GM23248 (cell line): ENCODE results near the gene PRKCQ. TPM values are rescaled to one million over a fixed set of nuclear protein-coding genes. Genes with fewer than 3 reads are reported as not detected.

Experiments
- DNase-seq: peaks from one replicate; pipeline ENCODE4 v3.0.0-alpha.2; 2015
- H2AFZ ChIP-seq: fragments of 200-600 bp; sonication (generic); 2 replicates; pipeline ENCODE4 v1.6.1; 2016; ENCODE audit warnings: antibody characterized with exemption
- H3F3A ChIP-seq: fragments of 200-600 bp; sonication (generic); 2 replicates; pipeline ENCODE4 v1.6.1; 2016; ENCODE audit warnings: mild to moderate bottlenecking, antibody characterized with exemption, mixed run types; ENCODE audit not compliant: insufficient read depth
- H3K27ac ChIP-seq: fragments of 200-600 bp; sonication (generic); 2 replicates; pipeline ENCODE4 v1.5.1; 2016; ENCODE audit warnings: mild to moderate bottlenecking
- H3K27me3 ChIP-seq: fragments of 200-600 bp; sonication (generic); replicated peaks from 2 replicates; pipeline ENCODE4 v1.6.1; 2016; ENCODE audit warnings: mild to moderate bottlenecking; ENCODE audit not compliant: insufficient read depth
- H3K36me3 ChIP-seq: fragments of 200-600 bp; sonication (generic); 2 replicates; pipeline ENCODE4 v1.6.1; 2016; ENCODE audit warnings: low read depth, mild to moderate bottlenecking
- H3K4me1 ChIP-seq: fragments of 200-600 bp; sonication (generic); 2 replicates; pipeline ENCODE4 v1.6.1; 2016; ENCODE audit warnings: mild to moderate bottlenecking; ENCODE audit not compliant: insufficient read depth
- H3K4me2 ChIP-seq: fragments of 200-600 bp; sonication (generic); one replicate; pipeline ENCODE4 v1.6.1; 2016; ENCODE audit warnings: mild to moderate bottlenecking; ENCODE audit not compliant: unreplicated experiment
- H3K4me3 ChIP-seq: fragments of 200-600 bp; sonication (generic); 2 replicates; pipeline ENCODE4 v1.5.1; 2016; ENCODE audit warnings: mild to moderate bottlenecking
- H3K79me2 ChIP-seq: fragments of 200-600 bp; sonication (generic); 2 replicates; pipeline ENCODE4 v1.6.1; 2016; ENCODE audit warnings: mild to moderate bottlenecking; ENCODE audit not compliant: insufficient read depth
- H3K9ac ChIP-seq: fragments of 200-600 bp; sonication (generic); 2 replicates; pipeline ENCODE4 v1.6.1; 2016; ENCODE audit warnings: mild to moderate bottlenecking
- H3K9me2 ChIP-seq: fragments of 200-600 bp; sonication (generic); 2 replicates; pipeline ENCODE4 v1.6.1; 2016; ENCODE audit warnings: mixed run types, mild to moderate bottlenecking, moderate library complexity; ENCODE audit not compliant: insufficient read depth
- H3K9me3 ChIP-seq: fragments of 200-600 bp; sonication (generic); one replicate; pipeline ENCODE4 v1.6.1; 2017; ENCODE audit warnings: low read depth
- H4K20me1 ChIP-seq: fragments of 200-600 bp; sonication (generic); 2 replicates; pipeline ENCODE4 v1.6.0; 2016; ENCODE audit not compliant: insufficient read depth
- EZH2 ChIP-seq: fragments of 200-600 bp; sonication (generic); IDR thresholded peaks from 2 replicates; pipeline ENCODE4 v1.6.1; 2018; ENCODE audit warnings: antibody characterized with exemption, mild to moderate bottlenecking; ENCODE audit not compliant: insufficient read depth, poor library complexity, severe bottlenecking
- EZH2phosphoT487 ChIP-seq: fragments of 200-600 bp; sonication (generic); IDR thresholded peaks from 2 replicates; pipeline ENCODE4 v1.6.1; 2018; ENCODE audit warnings: antibody characterized with exemption, moderate library complexity, mild to moderate bottlenecking, low read depth; ENCODE audit not compliant: insufficient read depth
- WGBS, 2 experiments: methylation state at CpG; one replicate each; pipeline ENCODE4 v1.1.6; 2015 to 2017; ENCODE audit warnings: low lambda C conversion rate in 2 of 2, low coverage in 1 of 2; ENCODE audit errors: missing lambda C conversion rate in 2 of 2; 5-methylcytosine and 5-hydroxymethylcytosine counted together
- in situ Hi-C: fragments of 300-500 bp; cut with MboI; formaldehyde crosslinking; loops from 2 replicates; pipeline ENCODE4 v1.15.0; 2020
- polyA plus RNA-seq: library from polyadenylated mRNA; unstranded; fragments of >200 nt; fragmentation: Nextera tagmentation; extraction: Ambion mirVana; gene quantifications from 2 replicates; pipeline ENCODE4 v1.2.1, GENCODE V29; 2016
- total RNA-seq: library from RNA; depleted of rRNA; stranded (reverse); fragments of >200 nt; shearing (Covaris generic); gene quantifications from 2 replicates; pipeline ENCODE4 v1.2.3, GENCODE V29; 2014

Gene PRKCQ
- total and polyA plus RNA-seq, 2 experiments from 2014 or later: not detected

DNA sequence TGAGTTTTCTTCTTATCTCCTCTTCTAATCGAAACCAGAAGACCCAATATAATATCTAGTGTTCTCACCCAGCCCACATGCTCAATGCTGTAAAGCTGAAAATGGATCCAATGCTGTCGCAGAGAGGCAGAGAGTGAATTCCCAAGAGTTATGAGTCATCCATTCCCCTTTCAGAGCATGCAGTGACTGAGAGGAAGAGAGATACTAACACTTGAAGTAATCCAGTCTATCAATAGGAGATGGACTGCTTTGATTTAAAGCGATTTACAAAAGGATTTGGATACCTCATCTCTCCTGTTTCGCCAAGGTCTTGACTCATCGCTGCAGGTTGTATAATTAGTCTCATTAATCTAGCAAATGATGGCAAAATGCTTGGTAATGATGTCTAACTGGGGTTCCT lies 41.5 kb upstream of the PRKCQ start:
- in situ Hi-C loops: no loop called here
- Histone ChIP-seq H2AFZ (no peak overlapping the region), H3K4me2 (no peak overlapping the region), H4K20me1 (no peaks in the 10 kb centered on the region), H3F3A (no peaks in the 10 kb centered on the region), H3K36me3 (no peaks in the 10 kb centered on the region), H3K27ac (no peak overlapping the region), H3K4me1 (no peaks in the 10 kb centered on the region), H3K27me3 (0 out of 2 replicates have a peak, but pooled peaks cover 7% of the 10 kb centered on the region), H3K9me2 (no peaks in the 10 kb centered on the region), H3K4me3 (no peak overlapping the region), H3K79me2 (no peaks in the 10 kb centered on the region), H3K9ac (no peak overlapping the region), H3K9me3 (no peaks in the 10 kb centered on the region)
- DNase-seq: peak; percentile 20
- no peak for TF ChIP-seq EZH2
- no peak for TF ChIP-seq EZH2phosphoT487
- 33 to 34% methylated on average over 5 of the region's 5 CpGs for WGBS, 2 experiments

DNA sequence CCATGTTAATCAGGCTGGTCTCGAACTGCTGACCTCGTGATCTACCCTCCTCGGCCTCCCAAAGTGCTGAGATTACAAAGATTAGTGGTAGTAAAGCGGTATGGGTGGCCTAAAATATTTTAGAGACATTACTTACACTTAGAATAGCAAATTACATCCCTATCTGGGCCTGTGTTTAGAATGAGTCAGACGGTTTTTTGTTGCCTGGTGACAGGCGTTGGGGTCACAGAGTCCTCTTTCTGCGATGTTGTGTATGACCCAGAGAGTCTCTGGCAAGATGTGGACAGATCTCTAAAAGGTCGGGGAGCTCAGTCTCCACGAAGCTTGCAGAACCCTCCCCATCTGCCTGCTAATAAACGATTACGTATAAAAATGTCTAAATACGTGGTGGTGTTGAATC lies 39.6 kb upstream of the PRKCQ start:
- H3K9me3 ChIP-seq: no peaks in the 10 kb centered on the region
- whole genome bisulfite sequencing, 2 experiments: 23 to 27% methylated on average over 12 of the region's 12 CpGs
- DNase-seq: no peak
- H3K9me2 ChIP-seq: no peaks in the 10 kb centered on the region
- H3K27ac ChIP-seq: no peak overlapping the region
- in situ Hi-C loops: no loop called here
- no peaks in the 10 kb centered on the region for H3K36me3 ChIP-seq
- no peaks in the 10 kb centered on the region for H3K79me2 ChIP-seq
- H4K20me1 ChIP-seq: no peaks in the 10 kb centered on the region
- H3K4me3 ChIP-seq: no peak overlapping the region
- H3K27me3 ChIP-seq: 0 out of 2 replicates have a peak, but pooled peaks cover 7% of the 10 kb centered on the region
- no peak overlapping the region for H3K9ac ChIP-seq
- H3F3A ChIP-seq: no peaks in the 10 kb centered on the region
- no peaks in the 10 kb centered on the region for H3K4me1 ChIP-seq
- TF ChIP-seq EZH2phosphoT487 (no peak), EZH2 (no peak)
- H2AFZ ChIP-seq: no peak overlapping the region
- H3K4me2 ChIP-seq: no peak overlapping the region

DNA sequence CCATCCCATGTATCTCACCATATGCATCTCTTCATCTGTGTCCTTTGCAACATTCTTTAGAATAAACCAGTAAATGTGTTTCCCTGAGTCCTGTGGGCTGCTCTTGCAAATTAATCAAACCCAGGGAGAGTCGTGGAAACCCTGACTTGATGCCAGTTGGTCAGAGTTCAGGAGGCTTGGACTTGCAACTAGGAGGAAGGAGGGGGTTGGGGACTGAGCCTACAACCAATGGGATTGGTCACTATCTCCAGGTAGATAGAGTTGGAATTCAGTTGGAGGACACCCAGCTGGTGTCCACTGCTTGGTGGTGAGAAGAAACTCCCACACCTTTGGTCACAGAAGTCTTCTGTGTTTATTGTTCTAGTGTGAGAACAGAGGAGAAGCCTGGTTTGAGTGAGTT lies 38.3 kb upstream of the PRKCQ start:
- WGBS, 2 experiments: 0% methylated on average over 1 of the region's 1 CpG
- Histone ChIP-seq H3K4me1 (no peaks in the 10 kb centered on the region), H3K4me2 (no peak overlapping the region), H3K27ac (no peak overlapping the region), H3F3A (no peaks in the 10 kb centered on the region), H3K9me2 (no peaks in the 10 kb centered on the region), H2AFZ (no peak overlapping the region), H3K79me2 (no peaks in the 10 kb centered on the region), H3K27me3 (0 out of 2 replicates have a peak, but pooled peaks cover 4% of the 10 kb centered on the region), H3K36me3 (no peaks in the 10 kb centered on the region), H4K20me1 (no peaks in the 10 kb centered on the region), H3K9ac (no peak overlapping the region), H3K9me3 (no peaks in the 10 kb centered on the region), H3K4me3 (no peak overlapping the region)
- DNase-seq: no peak
- TF ChIP-seq EZH2 (no peak), EZH2phosphoT487 (no peak)
- in situ Hi-C loops: no loop called here

DNA sequence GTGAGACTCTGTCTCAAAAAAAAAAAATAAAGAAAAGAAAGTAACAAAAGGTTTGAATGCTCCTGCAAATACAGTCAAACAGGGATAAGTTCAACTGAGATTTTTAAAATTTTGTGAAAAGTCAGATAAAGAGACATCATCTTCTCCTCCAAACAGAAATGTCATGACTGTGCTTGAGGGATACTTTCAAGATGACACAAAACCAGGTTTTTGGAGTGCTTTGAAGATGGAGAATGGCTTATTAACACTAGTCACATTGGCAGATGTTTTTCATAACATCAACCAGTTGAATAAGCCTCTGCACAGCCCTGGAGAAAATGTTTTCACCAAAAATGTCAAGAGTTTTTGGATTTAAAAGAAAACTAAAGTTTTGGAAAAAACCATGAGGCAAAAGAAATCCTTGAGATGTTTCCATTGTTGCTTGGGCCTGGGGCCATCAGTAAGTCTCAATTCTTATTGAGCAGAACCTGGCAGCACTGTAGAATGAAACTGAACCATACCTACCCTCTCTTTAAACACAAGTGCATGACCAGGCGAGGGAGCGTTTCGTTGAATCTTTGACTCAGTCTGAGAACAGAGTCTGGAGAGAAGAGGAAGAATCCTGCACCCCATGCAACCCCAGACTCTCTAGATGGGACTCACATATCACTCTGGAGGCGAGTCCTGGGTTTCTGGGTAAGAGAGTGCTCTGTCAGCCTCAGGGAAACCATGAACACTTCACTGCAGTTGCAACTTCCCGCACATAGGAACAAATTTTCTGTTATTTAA lies 37.4 kb upstream of the PRKCQ start:
- H3K9ac ChIP-seq: no peak overlapping the region
- H2AFZ ChIP-seq: no peak overlapping the region
- H3K36me3 ChIP-seq: no peaks in the 10 kb centered on the region
- no peak overlapping the region for H3K27ac ChIP-seq
- H4K20me1 ChIP-seq: no peaks in the 10 kb centered on the region
- no peaks in the 10 kb centered on the region for H3K9me2 ChIP-seq
- no peak overlapping the region for H3K4me2 ChIP-seq
- DNase-seq: no peak
- no peaks in the 10 kb centered on the region for H3K79me2 ChIP-seq
- H3K4me1 ChIP-seq: no peaks in the 10 kb centered on the region
- TF ChIP-seq EZH2 (no peak), EZH2phosphoT487 (no peak)
- no peaks in the 10 kb centered on the region for H3F3A ChIP-seq
- in situ Hi-C loops: no loop called here
- 0 out of 2 replicates have a peak, but pooled peaks cover 4% of the 10 kb centered on the region for H3K27me3 ChIP-seq
- no peaks in the 10 kb centered on the region for H3K9me3 ChIP-seq
- 48 to 54% methylated on average over 5 of the region's 5 CpGs for WGBS, 2 experiments
- H3K4me3 ChIP-seq: no peak overlapping the region

DNA sequence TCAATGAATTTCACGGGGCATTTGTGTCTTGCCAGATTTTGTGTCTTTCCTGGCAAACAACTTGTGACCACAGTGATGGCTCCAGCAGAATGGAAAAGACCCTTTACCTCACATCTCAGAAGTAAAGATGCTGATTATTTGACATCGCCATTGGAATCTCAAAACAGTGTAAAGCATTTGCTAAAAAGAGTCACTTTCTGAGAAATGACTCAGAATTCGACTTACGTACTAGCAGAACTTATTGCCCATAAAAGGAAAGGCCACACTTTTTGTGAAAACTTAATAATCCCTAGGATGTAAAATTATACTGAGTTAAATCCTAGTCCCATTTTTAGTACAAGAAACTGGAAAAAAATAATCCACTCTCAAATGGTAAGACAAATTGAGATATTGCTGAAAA lies 35.9 kb upstream of the PRKCQ start:
- 32 to 41% methylated on average over 4 of the region's 4 CpGs for WGBS, 2 experiments
- no peak for TF ChIP-seq EZH2phosphoT487
- in situ Hi-C loops: no loop called here

More for the DNA sequence above, 35.9 kb upstream of the PRKCQ start:
- no peaks in the 10 kb centered on the region for H3K79me2 ChIP-seq
- H3K9ac ChIP-seq: no peak overlapping the region
- no peaks in the 10 kb centered on the region for H3K9me2 ChIP-seq
- H4K20me1 ChIP-seq: no peaks in the 10 kb centered on the region
- no peaks in the 10 kb centered on the region for H3K4me1 ChIP-seq
- H3F3A ChIP-seq: no peaks in the 10 kb centered on the region
- no peaks in the 10 kb centered on the region for H3K9me3 ChIP-seq
- H3K27me3 ChIP-seq: no peaks in the 10 kb centered on the region
- DNase-seq: no peak
- H3K4me3 ChIP-seq: no peak overlapping the region
- H3K4me2 ChIP-seq: no peak overlapping the region
- no peak overlapping the region for H2AFZ ChIP-seq
- no peaks in the 10 kb centered on the region for H3K36me3 ChIP-seq
- H3K27ac ChIP-seq: no peak overlapping the region
